Motor neuron (in vitro differentiated cells): ENCODE measurements around the gene CYTL1. TPM values are rescaled to one million over a fixed set of nuclear protein-coding genes. Genes with fewer than 3 reads are reported as not detected.

Experiments
- ATAC-seq, 8 experiments: fragments of 200-7000 bp; cut with Tn5 transposase; replicated peaks in 6 of 8; 2 replicates each; pipeline ENCODE4 v1.8.0; 2021; ENCODE audit warnings: mild to moderate bottlenecking in 8 of 8, moderate library complexity in 8 of 8
- H3K27ac ChIP-seq, 2 donors: fragments of 250-450 bp; sonication (Bioruptor Pico); 2 replicates each; pipeline ENCODE4 v1.9.0; 2021; ENCODE audit warnings: antibody characterized with exemption in 2 of 2, mild to moderate bottlenecking in 2 of 2, moderate library complexity in 1 of 2
- H3K4me1 ChIP-seq, 2 donors: fragments of 250-450 bp; sonication (Bioruptor Pico); replicated peaks in 1 of 2; 2 replicates each; pipeline ENCODE4 v1.6.1; 2021; ENCODE audit warnings: antibody characterized with exemption in 2 of 2, mild to moderate bottlenecking in 2 of 2, moderate library complexity in 1 of 2
- H3K4me3 ChIP-seq, 5 donors: fragments of 250-450 bp; sonication (Bioruptor Pico); 2 replicates each; pipeline ENCODE4 v1.9.0; 2021; ENCODE audit warnings: antibody characterized with exemption in 5 of 5, mild to moderate bottlenecking in 5 of 5, moderate library complexity in 4 of 5
- WGBS, 10 experiments: fragments of 450-650 bp; shearing (Covaris generic); methylation state at CpG; one replicate each; pipeline ENCODE4 v1.0.0; 2022; 5-methylcytosine and 5-hydroxymethylcytosine counted together
- in situ Hi-C, 9 experiments: fragments of 400-800 bp; cut with MboI; loops; one replicate each; pipeline ENCODE4 v1.15.0; 2021; ENCODE audit warnings: low sequenced_read_pairs in 9 of 9, low pct_unique_long_range_greater_than_20kb in 2 of 9; ENCODE audit not compliant: unreplicated experiment in 9 of 9
- total RNA-seq, 8 experiments: library from RNA; unstranded; fragments of 300-600 nt; gene quantifications; 2 replicates each; pipeline versions ENCODE4 v1.2.3 to v1.2.4, GENCODE V29; 2022

The CYTL1 gene
- total RNA-seq, 8 experiments from 2014 or later, result 0.22 to 45.2 (median 5.6) TPM; not detected in 2

- 14 to 63% (median 44%) methylated on average over 1 to 2 of the region's 3 CpGs; no CpG with 5 or more reads in 3 of the 10 experiments for WGBS, 10 experiments
- no peaks in the 10 kb centered on the region for H3K4me1 ChIP-seq
- no peak for ATAC-seq
- H3K27ac ChIP-seq, result no peak overlapping the region
- in situ Hi-C loops, result loop anchor here in 1 of 9 experiments (25.0 kb wide), 1 partner anchor 742 kb away; no protein-coding TSS in a partner anchor
- H3K4me3 ChIP-seq, result no peak overlapping the region
Observed at GRCh38 chr4:5045097-5045496, 25.8 kb upstream of the CYTL1 start.

- WGBS, 10 experiments, result 20 to 85% (median 51%) methylated on average over 1 to 3 of the region's 3 CpGs; no CpG with 5 or more reads in 4 of the 10 experiments
- Histone ChIP-seq H3K4me1 (no peaks in the 10 kb centered on the region), H3K27ac (no peak overlapping the region), H3K4me3 (no peak overlapping the region)
- in situ Hi-C loops, result loop anchor here in 1 of 9 experiments (25.0 kb wide), 1 partner anchor 743 kb away; no protein-coding TSS in a partner anchor
- no peak for ATAC-seq
Observed at GRCh38 chr4:5044341-5044740, 25.1 kb upstream of the CYTL1 start.

DNA sequence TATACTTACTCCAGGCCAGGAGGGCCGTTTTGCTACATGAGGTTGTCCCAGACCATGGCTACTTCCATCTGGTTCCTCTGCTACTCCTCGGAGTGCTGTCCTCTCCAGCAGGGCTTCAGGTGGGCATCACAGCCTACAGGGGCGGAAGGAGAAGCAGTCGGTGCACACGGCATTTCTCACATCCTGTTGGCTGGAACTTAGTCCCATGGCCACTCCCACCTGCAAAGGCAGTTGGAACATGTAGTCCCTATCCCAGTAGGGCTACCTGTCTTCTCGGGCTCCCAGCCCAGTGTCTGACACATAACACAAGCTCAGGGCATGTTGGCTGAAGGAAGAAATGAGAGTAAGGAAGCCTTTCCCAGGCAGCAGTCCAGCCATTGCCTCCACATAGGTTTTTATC is 24.3 kb upstream of the CYTL1 start:
- H3K27ac ChIP-seq, result no peak overlapping the region
- in situ Hi-C loops, result loop anchor here in 1 of 9 experiments (25.0 kb wide), 1 partner anchor 744 kb away; no protein-coding TSS in a partner anchor
- WGBS, 10 experiments, result 20 to 100% (median 60%) methylated on average over 1 to 6 of the region's 6 CpGs
- ATAC-seq, result no peak
- H3K4me1 ChIP-seq, result no peaks in the 10 kb centered on the region
- H3K4me3 ChIP-seq, result no peak overlapping the region

GRCh38 chr4:5041699-5042098 is 22.4 kb upstream of the CYTL1 start:
- in situ Hi-C loops, result loop anchor here in 1 of 9 experiments (25.0 kb wide), 1 partner anchor 746 kb away; no protein-coding TSS in a partner anchor
- ATAC-seq, result peak in 1 of 8 experiments; percentile 77
- no peaks in the 10 kb centered on the region for H3K4me1 ChIP-seq
- WGBS, 10 experiments, result 2 to 96% (median 82%) methylated on average over 5 to 7 of the region's 7 CpGs
- no peak overlapping the region for H3K4me3 ChIP-seq
- H3K27ac ChIP-seq, result no peak overlapping the region

- H3K4me3 ChIP-seq, result no peak overlapping the region
- WGBS, 10 experiments, result 0 to 90% (median 84%) methylated on average over 1 to 9 of the region's 9 CpGs; no CpG with 5 or more reads in 2 of the 10 experiments
- no peaks in the 10 kb centered on the region for H3K4me1 ChIP-seq
- in situ Hi-C loops, result loop anchor here in 1 of 9 experiments (25.0 kb wide), 1 partner anchor 746 kb away; no protein-coding TSS in a partner anchor
- ATAC-seq, result peak in 4 of 8 experiments; percentile 34 to 86 (median 44)
- H3K27ac ChIP-seq, result no peak overlapping the region
Observed at GRCh38 chr4:5040856-5041620, 21.8 kb upstream of the CYTL1 start.

GRCh38 chr4:5039800-5040199 is 20.5 kb upstream of the CYTL1 start:
- no peak overlapping the region for H3K4me3 ChIP-seq
- in situ Hi-C loops, result loop anchor here in 1 of 9 experiments (25.0 kb wide), 1 partner anchor 748 kb away; no protein-coding TSS in a partner anchor
- H3K4me1 ChIP-seq, result no peaks in the 10 kb centered on the region
- WGBS, 10 experiments, result 29 to 100% (median 84%) methylated on average over 1 to 5 of the region's 7 CpGs; no CpG with 5 or more reads in 2 of the 10 experiments
- no peak for ATAC-seq
- H3K27ac ChIP-seq, result no peak overlapping the region

DNA sequence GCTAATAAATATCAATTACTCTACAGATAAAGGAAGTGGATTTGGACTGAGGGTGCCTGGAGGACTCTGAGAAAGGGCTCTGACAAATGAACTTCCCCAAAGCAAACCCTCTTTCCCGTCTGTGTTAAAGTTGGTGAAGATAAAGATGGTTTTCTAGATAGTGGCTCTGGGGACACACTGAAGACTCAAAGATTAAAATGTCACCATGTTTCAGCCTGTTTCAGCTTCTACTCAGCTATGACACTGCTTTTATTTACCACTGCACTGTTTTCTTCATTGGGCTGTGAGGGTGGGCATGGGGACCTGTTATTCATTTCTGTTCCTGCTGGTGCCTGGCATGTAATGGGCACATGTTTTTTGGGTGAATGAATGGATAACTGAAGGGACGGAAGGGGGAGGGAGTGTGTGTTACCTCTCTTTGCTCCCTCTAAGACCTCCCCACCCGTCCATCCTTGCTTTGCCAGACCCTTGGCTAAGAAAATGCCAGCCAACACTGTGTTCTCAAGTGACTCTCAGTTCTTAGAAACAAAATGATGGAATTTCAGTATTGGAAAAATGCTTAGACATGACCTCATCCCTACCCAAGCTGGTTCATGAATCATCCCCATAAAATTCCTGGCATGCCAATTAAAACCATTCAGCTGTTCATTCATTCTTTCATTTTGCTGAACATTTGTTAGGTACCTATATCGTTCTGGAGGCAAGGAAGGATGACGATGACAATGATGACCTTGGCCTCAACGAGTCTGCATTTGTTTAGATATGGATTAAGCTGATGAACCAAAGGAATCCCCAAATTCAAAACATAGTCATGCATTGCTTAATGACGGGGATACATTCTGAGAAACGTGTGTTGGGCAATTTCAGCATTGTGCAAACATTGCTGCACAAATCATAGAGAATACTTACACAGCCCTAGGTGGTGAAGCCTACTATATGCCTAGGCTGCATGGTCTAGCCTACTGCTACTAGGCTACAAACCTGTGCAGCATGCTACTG is 18.6 kb upstream of the CYTL1 start:
- Histone ChIP-seq H3K4me3 (no peak overlapping the region), H3K4me1 (no peaks in the 10 kb centered on the region), H3K27ac (no peak overlapping the region)
- WGBS, 10 experiments, result 2 to 100% (median 70%) methylated on average over 1 to 8 of the region's 8 CpGs; no CpG with 5 or more reads in 2 of the 10 experiments
- in situ Hi-C loops, result loop anchor here in 1 of 9 experiments (25.0 kb wide), 1 partner anchor 749 kb away; no protein-coding TSS in a partner anchor
- ATAC-seq, result peak in 5 of 8 experiments; percentile 14 to 84 (median 57)

DNA sequence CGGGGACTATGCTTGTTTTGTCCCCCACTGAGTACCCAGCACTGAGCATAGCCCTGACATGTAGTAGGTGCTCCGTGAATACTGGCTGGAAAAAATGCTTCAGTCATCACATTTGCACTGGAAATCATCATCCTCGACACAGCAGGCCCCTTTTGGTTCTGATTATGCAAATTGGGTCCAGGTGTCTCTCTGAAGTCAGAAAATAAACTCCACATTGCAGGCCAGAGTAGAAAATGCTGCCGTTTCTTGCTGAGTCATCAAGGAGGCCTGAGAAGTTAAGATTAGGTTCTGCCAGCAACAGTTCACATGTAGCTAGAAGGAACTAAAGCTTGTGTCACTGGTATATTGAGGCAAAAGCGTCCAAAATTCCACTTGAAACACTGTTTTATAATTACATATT is 17.0 kb upstream of the CYTL1 start:
- 15 to 70% (median 57%) methylated on average over 1 to 5 of the region's 5 CpGs; no CpG with 5 or more reads in 1 of the 10 experiments for WGBS, 10 experiments
- peak in 2 of 8 experiments; percentile 9 to 29 for ATAC-seq
- in situ Hi-C loops, result loop anchor here in 1 of 9 experiments (25.0 kb wide), 1 partner anchor 751 kb away; no protein-coding TSS in a partner anchor
- Histone ChIP-seq H3K27ac (no peak overlapping the region), H3K4me1 (no peaks in the 10 kb centered on the region), H3K4me3 (no peak overlapping the region)

DNA sequence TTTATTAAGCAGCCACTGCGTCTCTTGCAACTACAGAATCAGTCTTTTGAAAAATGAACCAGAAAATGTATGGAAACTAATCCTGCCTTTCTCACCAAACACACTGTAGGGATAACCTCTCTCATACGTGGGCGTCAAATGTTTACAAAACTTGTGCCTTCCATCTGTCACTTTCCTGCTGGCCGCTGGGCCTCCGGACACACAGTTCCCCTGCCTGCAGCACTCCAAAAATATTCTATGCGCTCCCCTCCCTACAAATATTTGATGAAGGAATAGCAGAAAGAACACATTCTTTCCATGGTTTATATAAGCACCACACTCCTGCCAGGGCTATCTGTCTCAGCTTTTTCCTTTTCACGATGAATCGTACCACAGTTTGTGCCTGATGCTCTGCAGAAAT is 14.9 kb upstream of the CYTL1 start:
- Histone ChIP-seq H3K4me3 (no peak overlapping the region), H3K4me1 (no peaks in the 10 kb centered on the region), H3K27ac (no peak overlapping the region)
- in situ Hi-C loops, result loop anchor here in 1 of 9 experiments (25.0 kb wide), 1 partner anchor 753 kb away; no protein-coding TSS in a partner anchor
- 55 to 100% (median 90%) methylated on average over 1 to 8 of the region's 8 CpGs for WGBS, 10 experiments
- ATAC-seq, result peak in 1 of 8 experiments; percentile 44

DNA sequence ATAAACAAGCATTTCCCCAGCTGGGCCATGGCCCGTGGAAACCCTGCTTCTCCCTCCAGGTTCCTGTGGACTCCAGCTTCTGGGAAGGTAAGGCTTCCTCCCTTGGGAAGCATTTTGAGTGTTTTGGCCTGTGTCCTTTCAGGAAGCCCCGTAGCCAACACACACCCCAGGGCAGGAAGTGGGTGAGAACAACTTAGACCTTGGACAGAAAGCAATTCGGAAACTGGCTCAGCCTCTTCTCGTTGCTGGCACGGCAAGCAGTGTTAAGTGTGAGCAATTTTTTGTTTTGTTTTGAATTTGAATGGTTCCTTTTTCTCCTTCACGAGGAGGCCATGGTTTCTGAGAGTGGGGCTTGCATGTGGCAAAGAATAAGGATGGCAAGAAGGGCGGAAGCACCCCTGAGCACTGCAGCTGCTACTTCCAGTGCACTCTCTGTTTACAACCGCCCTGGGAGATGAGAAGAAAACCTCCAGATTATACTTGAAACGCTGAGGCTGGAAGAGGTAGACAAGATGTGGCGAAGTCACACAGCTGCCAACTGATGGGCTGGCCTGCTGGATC is 14.1 kb upstream of the CYTL1 start:
- Histone ChIP-seq H3K27ac (no peak overlapping the region), H3K4me3 (no peak overlapping the region), H3K4me1 (no peaks in the 10 kb centered on the region)
- in situ Hi-C loops, result loop anchor here in 1 of 9 experiments (25.0 kb wide), 1 partner anchor 754 kb away; no protein-coding TSS in a partner anchor
- WGBS, 10 experiments, result 16 to 96% (median 57%) methylated on average over 2 to 8 of the region's 10 CpGs; no CpG with 5 or more reads in 3 of the 10 experiments
- ATAC-seq, result no peak

- Histone ChIP-seq H3K4me3 (no peak overlapping the region), H3K27ac (no peak overlapping the region), H3K4me1 (no peaks in the 10 kb centered on the region)
- in situ Hi-C loops, result loop anchor here in 1 of 9 experiments (25.0 kb wide), 1 partner anchor 754 kb away; no protein-coding TSS in a partner anchor
- ATAC-seq, result no peak
- WGBS, 10 experiments, result 67 to 100% (median 81%) methylated on average over 1 to 4 of the region's 5 CpGs; no CpG with 5 or more reads in 2 of the 10 experiments
Observed at GRCh38 chr4:5032813-5033212, 13.6 kb upstream of the CYTL1 start.

DNA sequence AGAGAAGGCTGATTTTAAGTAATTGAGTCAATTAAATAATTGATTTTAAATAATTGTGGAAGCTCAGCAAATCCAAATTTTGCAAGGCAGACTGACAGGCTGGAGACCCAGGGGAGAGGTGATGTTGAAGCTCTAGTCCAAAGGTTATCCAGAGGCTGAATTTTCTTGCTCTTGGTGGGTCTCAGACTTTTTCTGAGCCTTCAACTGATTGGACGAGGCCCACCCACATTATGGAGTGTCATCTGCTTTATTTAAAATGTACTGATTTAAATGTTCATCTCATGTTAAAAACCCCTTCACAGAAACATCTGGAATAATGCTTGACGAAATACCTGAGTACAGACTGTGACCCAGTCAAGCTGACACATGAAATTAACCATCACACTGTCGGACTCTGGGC is 11.7 kb upstream of the CYTL1 start:
- 20 to 100% (median 83%) methylated on average over 1 to 3 of the region's 3 CpGs; no CpG with 5 or more reads in 2 of the 10 experiments for WGBS, 10 experiments
- H3K4me3 ChIP-seq, result no peak overlapping the region
- no peak for ATAC-seq
- H3K4me1 ChIP-seq, result no peaks in the 10 kb centered on the region
- H3K27ac ChIP-seq, result no peak overlapping the region
- in situ Hi-C loops, result loop anchor here in 1 of 9 experiments (25.0 kb wide), 1 partner anchor 756 kb away; no protein-coding TSS in a partner anchor
